ENCODE data around the gene RTL10. TPM values are rescaled to one million over a fixed set of nuclear protein-coding genes. Genes with fewer than 3 reads are reported as not detected.
"Not testable (repeated sequence)": the region's sequence is repeated elsewhere in the genome, so short reads cannot be mapped to it uniquely, and the experiment has no call there.

Gene RTL10
- total RNA-seq, 1 donor from 2014 or later: 20.3 TPM

DNA sequence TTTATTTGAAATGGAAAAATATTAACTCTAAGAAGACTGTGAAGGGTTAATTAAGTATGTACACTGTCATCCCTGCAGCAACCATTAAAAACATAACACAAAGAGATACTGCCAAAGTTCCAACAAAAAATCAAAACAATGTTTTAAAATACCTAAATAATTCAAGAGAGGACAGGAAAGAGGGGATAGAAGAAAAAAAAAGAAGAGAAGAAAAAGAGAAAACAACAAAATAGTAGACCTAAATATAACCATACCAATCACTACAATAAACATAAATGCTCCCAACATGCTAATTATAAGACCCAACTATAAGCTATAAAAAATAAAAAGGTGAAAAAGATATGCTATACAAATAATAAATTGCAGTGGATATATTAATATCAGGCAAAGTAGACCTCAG is 20.1 kb downstream of the RTL10 start:
- H3K4me1 Mint-ChIP-seq (ENCODE audit: unreplicated experiment): no peaks in the 10 kb centered on the region
- no peak for TF ChIP-seq CTCF (IDR thresholded peaks at IDR 0.05; ENCODE audit: unreplicated experiment)
- H3K4me3 Mint-ChIP-seq (ENCODE audit: unreplicated experiment): no peak overlapping the region
- no peak for DNase-seq (ENCODE audit: low spot score)
- no peaks in the 10 kb centered on the region for H3K36me3 Mint-ChIP-seq (ENCODE audit: low read depth, unreplicated experiment)
- H3K27ac Mint-ChIP-seq (ENCODE audit: unreplicated experiment): no peak overlapping the region
- H3K27me3 Mint-ChIP-seq (ENCODE audit: unreplicated experiment): no peaks in the 10 kb centered on the region
- H3K9me3 Mint-ChIP-seq (ENCODE audit: unreplicated experiment): no peaks in the 10 kb centered on the region

- not testable (repeated sequence) for H3K4me1 Mint-ChIP-seq (ENCODE audit: unreplicated experiment); DNase-seq (ENCODE audit: low spot score); H3K4me3 Mint-ChIP-seq (ENCODE audit: unreplicated experiment); H3K27me3 Mint-ChIP-seq (ENCODE audit: unreplicated experiment); H3K36me3 Mint-ChIP-seq (ENCODE audit: low read depth, unreplicated experiment); H3K27ac Mint-ChIP-seq (ENCODE audit: unreplicated experiment); H3K9me3 Mint-ChIP-seq (ENCODE audit: unreplicated experiment)
Measured at GRCh38 chr22:19833327-19833726, 21.3 kb downstream of the RTL10 start.

GRCh38 chr22:19832476-19833108 is 22.1 kb downstream of the RTL10 start:
- no peaks in the 10 kb centered on the region for H3K27me3 Mint-ChIP-seq (ENCODE audit: unreplicated experiment)
- TF ChIP-seq CTCF (IDR thresholded peaks at IDR 0.05; ENCODE audit: unreplicated experiment): no peak
- DNase-seq (ENCODE audit: low spot score): no peak
- H3K27ac Mint-ChIP-seq (ENCODE audit: unreplicated experiment): no peak overlapping the region
- H3K4me3 Mint-ChIP-seq (ENCODE audit: unreplicated experiment): no peak overlapping the region
- H3K9me3 Mint-ChIP-seq (ENCODE audit: unreplicated experiment): no peaks in the 10 kb centered on the region
- no peaks in the 10 kb centered on the region for H3K4me1 Mint-ChIP-seq (ENCODE audit: unreplicated experiment)
- H3K36me3 Mint-ChIP-seq (ENCODE audit: low read depth, unreplicated experiment): no peaks in the 10 kb centered on the region

DNA sequence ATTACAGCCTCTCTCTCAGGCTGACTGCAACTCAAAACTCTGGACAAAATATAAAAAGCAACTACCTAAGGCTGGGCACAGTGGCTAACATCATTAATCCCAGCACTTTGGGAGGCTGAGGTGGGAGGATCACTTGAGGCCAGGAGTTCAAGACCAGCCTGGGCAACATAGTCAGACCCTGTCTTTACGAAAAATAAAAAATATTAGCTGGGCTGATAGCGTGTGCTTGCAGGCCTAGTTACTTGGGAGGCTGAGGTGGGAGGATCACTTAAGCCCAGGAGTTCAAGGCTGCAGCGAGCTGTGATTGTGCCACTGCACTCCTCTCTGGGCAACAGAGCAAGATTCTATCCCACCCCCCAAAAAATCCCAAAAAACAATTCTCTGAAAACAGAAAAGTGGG is 22.7 kb downstream of the RTL10 start:
- H3K27me3 Mint-ChIP-seq (ENCODE audit: unreplicated experiment); H3K36me3 Mint-ChIP-seq (ENCODE audit: low read depth, unreplicated experiment); H3K4me1 Mint-ChIP-seq (ENCODE audit: unreplicated experiment); H3K27ac Mint-ChIP-seq (ENCODE audit: unreplicated experiment); H3K9me3 Mint-ChIP-seq (ENCODE audit: unreplicated experiment); DNase-seq (ENCODE audit: low spot score); H3K4me3 Mint-ChIP-seq (ENCODE audit: unreplicated experiment): not testable (repeated sequence)

GRCh38 chr22:19831016-19831415 is 23.7 kb downstream of the RTL10 start:
- no peaks in the 10 kb centered on the region for H3K4me1 Mint-ChIP-seq (ENCODE audit: unreplicated experiment)
- H3K27me3 Mint-ChIP-seq (ENCODE audit: unreplicated experiment): peaks cover 1% of the 10 kb centered on the region
- TF ChIP-seq CTCF (IDR thresholded peaks at IDR 0.05; ENCODE audit: unreplicated experiment): no peak
- H3K27ac Mint-ChIP-seq (ENCODE audit: unreplicated experiment): no peak overlapping the region
- no peak overlapping the region for H3K4me3 Mint-ChIP-seq (ENCODE audit: unreplicated experiment)
- DNase-seq (ENCODE audit: low spot score): no peak
- H3K9me3 Mint-ChIP-seq (ENCODE audit: unreplicated experiment): no peaks in the 10 kb centered on the region
- H3K36me3 Mint-ChIP-seq (ENCODE audit: low read depth, unreplicated experiment): no peaks in the 10 kb centered on the region

DNA sequence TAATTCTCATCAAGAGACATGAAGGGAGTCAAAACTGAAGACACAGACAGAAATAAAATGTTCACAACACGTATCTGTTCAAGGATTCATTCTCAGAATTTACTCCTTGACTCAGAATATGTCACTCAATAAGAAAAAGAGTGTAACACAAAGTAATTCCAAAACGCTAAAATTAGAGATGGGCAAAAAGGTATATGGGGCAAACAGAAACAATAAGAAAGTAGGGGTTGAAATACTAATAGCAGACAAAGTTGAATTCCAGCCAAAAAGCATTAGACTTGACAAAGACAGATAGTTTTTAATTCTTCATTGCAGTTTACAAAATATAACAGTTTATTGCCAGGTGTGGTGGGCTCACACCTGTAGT is 26.7 kb downstream of the RTL10 start:
- no peak overlapping the region for H3K4me3 Mint-ChIP-seq (ENCODE audit: unreplicated experiment)
- H3K9me3 Mint-ChIP-seq (ENCODE audit: unreplicated experiment): no peaks in the 10 kb centered on the region
- H3K36me3 Mint-ChIP-seq (ENCODE audit: low read depth, unreplicated experiment): no peaks in the 10 kb centered on the region
- no peak overlapping the region for H3K27ac Mint-ChIP-seq (ENCODE audit: unreplicated experiment)
- TF ChIP-seq CTCF (IDR thresholded peaks at IDR 0.05; ENCODE audit: unreplicated experiment): no peak
- DNase-seq (ENCODE audit: low spot score): no peak
- H3K4me1 Mint-ChIP-seq (ENCODE audit: unreplicated experiment): peaks cover 5% of the 10 kb centered on the region
- peaks cover 2% of the 10 kb centered on the region for H3K27me3 Mint-ChIP-seq (ENCODE audit: unreplicated experiment)

Measured in endothelial cell (in vitro differentiated cells).